DOHH2 (cell line): Measurements from ENCODE around the gene ADAM8.

ENCODE experiments used
- EZH2phosphoT487 ChIP-seq: fragments of 200-600 bp; sonication (generic); IDR thresholded peaks from 2 replicates; pipeline ENCODE4 v1.6.1; 2017; ENCODE audit warnings: borderline replicate concordance, mild to moderate bottlenecking, antibody characterized with exemption, low read length, moderate library complexity, mixed read lengths
- TF ChIP-seq, protein P1 (sequence below): fragments of 200-600 bp; sonication (generic); IDR thresholded peaks from one replicate; pipeline ENCODE4 v1.5.1; 2014; ENCODE audit warnings: antibody characterized with exemption, mild to moderate bottlenecking, low read depth, low read length; ENCODE audit not compliant: poor library complexity, severe bottlenecking

DNA sequence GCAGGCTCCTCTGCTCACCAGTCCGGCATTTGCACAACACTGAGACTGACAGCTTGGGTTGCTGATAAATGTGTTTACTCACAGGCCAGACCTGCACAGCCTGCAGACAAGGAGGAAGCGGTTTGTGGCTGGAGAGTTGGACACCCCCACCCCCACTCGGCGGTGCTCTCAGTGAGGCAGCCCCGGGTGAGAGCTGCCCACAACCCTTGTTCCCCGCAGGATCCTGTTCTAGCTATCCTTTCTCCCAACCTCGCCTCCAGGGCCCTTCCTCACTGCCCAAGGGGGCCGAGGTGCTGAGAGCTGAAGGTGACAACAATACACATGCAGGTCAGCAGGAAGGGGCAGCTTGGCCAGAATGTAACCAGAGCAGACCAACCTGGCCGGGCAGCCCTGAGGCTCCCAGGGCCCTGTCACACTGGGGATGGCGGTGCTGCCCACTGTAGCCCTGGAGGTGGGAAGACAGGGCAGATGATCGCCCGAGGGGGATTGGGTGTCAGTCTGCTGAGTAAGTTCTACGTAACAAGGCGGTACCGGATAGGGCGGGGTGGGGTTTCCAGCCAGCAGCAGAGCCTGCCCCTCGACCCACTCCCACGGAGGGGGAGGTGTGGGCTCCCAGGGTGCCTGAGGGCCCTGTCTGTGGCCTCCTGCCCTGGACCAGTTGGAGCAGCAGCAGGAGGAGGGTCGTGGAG lies 2.1 kb upstream of the ADAM8 start:
- TF ChIP-seq, protein P1, sequence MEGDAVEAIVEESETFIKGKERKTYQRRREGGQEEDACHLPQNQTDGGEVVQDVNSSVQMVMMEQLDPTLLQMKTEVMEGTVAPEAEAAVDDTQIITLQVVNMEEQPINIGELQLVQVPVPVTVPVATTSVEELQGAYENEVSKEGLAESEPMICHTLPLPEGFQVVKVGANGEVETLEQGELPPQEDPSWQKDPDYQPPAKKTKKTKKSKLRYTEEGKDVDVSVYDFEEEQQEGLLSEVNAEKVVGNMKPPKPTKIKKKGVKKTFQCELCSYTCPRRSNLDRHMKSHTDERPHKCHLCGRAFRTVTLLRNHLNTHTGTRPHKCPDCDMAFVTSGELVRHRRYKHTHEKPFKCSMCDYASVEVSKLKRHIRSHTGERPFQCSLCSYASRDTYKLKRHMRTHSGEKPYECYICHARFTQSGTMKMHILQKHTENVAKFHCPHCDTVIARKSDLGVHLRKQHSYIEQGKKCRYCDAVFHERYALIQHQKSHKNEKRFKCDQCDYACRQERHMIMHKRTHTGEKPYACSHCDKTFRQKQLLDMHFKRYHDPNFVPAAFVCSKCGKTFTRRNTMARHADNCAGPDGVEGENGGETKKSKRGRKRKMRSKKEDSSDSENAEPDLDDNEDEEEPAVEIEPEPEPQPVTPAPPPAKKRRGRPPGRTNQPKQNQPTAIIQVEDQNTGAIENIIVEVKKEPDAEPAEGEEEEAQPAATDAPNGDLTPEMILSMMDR: no peak
- no peak for TF ChIP-seq EZH2phosphoT487
